ENCODE results near the gene BTF3.
A peak's percentile ranks its signal among the peaks of the same experiment; 100 is the strongest.
"Not testable (repeated sequence)": the region's sequence is repeated elsewhere in the genome, so short reads cannot be mapped to it uniquely, and the experiment has no call there.

The BTF3 gene

DNA sequence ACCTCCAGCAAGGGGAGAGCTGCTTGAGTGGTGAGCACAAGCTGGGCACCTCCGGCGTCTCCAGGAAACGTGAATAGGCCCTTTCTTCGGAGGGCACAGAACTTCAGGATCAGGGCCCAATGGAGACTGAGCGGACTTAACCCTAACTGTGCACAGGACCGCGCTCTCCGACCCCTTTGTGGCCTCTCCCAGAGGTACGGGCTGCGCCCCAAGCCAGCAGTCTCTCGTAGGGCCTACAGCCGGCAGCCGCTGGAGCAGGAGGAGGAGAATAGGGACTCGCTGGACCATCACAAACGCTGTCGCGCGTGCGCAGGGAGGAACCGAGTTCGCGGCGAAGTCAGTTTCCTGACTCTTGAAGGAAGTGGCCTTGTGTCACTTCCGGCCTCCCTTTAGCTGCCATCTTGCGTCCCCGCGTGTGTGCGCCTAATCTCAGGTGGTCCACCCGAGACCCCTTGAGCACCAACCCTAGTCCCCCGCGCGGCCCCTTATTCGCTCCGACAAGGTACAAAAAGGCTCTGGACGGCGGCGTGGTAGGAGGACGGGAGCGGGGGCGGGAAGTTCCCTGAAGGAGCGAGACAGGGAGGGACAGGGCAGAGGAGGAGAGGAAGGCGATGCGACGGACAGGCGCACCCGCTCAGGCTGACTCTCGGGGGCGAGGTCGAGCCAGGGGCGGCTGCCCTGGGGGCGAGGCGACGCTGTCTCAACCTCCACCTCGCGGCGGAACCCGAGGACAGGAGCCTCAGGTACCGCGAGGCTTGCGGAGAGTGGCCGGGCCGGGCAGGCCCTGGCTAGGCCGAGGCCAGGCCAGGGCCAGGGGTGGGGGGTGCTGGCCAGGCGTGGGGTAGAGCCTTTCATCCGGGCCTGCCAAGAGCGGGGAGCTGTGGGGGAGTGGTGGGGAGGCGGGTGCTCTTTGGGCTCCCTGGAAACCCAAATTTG lies at the start of gene BTF3:
BTF3 (plus strand) TSS at position 386 of the 936 bp plus-strand sequence; CDS start at position 612, 226 bp downstream.
- peak; percentile 93 for DNase-seq (ENCODE audit: low read depth)

DNA sequence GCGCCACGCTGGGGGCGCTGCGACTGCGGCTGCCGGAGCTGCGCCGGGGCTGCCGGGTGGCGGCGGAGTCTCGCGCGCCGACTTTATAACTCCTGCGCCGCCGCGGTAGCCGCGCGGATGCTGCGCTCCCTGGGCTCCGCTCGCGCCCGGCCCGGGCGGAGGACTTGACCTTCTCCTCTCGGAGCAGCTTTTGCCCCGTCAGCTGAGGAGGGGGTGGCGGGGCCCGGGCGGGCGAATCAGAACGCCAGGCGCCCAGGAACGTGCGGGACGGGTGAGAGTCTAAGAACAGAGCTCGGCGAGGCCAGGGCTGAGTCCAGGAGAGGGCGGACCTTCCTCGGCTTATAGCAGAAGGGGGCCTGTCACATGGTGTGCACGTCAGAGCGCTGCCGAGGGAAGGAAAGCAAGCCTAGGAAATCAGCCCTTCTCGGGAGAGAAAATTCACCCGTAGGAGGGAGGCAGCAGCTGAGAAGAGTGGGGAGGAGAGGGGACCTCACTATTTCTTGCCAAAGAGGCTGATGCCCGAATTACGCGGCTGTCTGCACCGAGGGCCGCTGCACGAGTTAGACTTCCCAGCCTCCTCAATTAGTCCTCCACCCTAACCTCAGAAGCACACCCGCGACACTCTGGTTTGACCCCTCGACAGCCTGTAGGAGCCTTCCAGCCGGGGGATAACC lies 49.6 kb upstream of the BTF3 start, which contains the start of gene FOXD1:
FOXD1 (minus strand) TSS at position 315 of the 674 bp plus-strand sequence. CDS start 415 bp downstream, outside the sequence.
- DNase-seq (ENCODE audit: low read depth) = peak; percentile 90

DNA sequence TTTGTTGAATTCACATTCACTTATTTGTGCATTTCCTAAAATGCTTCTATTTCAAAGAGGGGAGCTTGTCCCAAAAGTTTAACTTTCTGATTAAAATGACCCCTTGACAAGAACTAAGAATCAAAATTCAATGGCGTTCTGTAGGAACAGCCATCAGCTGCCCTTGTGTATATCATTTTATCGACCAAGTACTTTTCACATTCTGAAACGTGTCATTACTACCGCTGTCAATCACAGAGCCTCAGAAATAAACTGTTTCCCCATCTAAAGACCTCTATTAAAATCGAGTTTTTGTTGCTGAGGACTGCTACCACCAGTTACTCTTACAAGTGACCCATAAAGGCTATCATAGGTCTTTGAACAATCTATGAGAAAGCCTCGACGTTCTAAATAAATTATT lies 48.1 kb upstream of the BTF3 start:
- no peak for DNase-seq (ENCODE audit: low read depth)

DNA sequence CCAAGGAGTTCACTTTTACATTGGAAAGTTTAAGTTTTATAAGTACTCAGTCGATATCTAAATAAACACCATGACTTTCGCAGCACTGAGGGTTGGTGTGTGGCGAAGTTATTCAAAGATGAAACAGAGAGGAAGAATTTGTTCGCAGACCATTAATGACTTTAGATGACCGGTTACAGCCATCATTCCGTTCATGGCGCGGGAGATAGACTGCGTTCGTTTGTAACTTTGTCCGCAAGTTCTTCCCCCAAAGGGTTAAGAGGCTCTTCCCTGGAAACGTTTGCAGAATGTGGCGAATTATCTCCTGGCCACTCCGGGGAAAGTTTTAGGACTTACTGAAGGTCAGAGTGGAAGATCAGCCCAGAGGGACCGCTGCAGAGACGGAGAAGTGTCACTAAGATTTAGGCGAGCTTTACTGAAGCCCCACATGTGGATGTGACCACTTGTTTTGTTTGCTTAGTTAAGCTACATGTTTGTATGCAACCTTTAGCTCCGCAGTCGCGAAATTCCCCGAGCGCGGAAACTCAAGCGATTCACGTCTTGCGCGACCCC lies 47.5 kb upstream of the BTF3 start:
- DNase-seq (ENCODE audit: low read depth) = no peak

DNA sequence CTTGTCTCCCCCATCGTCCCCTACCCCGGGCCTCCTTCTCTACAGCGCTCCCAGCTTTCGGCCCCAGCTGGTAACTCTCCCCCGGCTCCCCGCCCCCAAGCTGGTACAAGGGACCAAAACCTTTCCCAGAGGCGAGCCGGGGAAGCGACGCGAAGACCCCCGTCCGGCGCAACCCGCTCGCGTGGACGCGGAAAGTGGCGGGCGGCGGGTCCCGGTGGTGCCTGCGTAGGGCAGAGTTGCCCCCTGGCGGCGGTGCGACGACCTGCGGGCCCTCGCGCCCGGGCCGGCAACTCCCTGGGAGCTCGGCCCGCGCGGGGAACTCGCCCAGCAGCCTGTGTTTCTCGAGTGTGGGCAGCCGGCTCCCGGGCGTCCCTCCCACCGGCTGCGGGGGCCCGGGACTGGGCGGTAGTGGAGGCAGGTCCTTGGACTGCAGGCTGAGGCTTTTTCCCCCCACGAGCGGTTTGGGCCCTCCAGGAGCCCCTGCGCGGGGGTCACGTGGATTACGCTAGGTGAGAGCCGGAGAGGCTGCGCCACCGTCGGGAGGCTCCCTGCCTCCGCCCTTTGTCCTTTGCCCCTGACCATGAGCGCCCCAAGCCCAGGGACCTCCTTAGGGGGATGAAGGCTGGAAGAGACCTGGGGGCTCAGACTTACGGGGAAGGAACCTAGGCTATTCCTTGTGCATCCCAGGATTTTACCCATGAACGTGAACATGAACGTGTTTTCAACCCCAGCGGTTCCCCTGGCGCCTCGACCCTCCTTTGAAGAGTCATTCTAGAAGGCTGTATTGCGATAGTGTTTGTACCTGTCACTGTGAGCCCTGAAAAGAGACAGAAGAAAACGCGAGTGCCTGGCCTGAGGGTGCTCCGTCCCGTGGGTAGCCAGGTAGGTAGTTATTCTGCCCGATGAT lies 46.8 kb upstream of the BTF3 start:
- no peak for DNase-seq (ENCODE audit: low read depth)

DNA sequence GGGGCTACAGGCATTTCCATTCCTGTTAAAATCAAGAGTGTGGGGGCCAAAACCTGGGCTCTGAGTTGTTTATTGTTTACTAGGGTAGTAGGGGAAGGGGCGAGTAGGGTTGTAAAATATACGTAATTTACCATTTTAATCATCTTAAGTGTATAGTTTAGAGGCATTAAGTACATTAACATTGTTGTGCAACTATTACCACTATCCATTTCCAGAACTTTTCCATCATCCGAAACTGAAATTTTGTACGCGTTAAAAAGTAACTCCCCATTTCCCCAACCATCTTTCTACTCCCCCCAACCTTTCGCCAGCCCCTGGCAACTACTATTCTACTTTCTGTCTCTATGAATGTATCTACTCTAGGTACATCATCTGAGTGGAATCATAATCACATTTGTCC lies 46.0 kb upstream of the BTF3 start:
- DNase-seq (ENCODE audit: low read depth) = no peak

DNA sequence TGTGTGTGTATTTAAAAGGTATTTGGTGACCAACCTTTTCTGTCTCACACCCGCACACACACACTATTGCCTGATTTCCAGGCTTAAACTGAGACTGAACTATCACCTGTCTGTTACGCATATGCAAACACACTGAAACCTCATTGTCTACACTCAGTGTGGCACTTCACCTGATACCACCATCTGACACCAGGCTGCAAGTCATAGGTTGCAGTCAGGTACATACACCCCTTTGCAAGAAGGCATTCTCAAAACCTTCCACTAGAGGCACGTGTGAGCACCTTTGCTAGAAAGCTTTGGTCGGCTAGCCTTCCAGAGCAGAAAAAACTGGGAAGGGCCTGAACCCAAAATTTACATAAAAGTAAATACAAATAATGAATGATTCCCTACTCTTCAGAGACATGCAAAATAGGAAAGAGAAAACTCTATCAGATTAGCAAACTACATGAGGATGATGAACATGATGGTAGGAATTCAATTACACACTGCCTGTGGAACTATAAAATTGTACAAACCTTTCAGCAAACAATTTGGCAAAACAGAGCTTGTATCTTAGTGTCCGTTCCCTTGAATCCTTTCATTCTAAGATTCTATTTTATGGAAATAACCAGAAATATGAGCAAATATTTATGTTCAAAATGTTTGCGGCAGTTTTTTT lies 43.7 kb upstream of the BTF3 start:
- DNase-seq (ENCODE audit: low read depth) = no peak

DNA sequence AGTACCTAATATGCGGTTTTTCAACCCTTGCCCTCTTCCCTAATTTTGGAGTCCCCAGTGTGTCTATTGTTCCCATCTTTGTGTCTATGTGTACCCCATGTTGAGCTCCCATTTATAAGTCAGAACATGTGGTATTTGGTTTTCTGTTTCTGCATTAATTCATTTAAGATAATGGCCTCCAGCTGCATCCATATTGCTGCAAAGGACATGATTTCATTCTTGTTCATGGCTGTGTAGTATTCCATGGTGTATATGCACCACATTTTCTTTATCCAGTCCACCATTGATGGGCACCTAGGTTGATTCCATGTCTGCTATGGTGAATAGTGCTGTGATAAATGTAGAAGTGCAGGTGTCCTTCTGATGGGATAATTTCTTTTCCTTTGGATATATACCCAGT lies 41.8 kb upstream of the BTF3 start:
- not testable (repeated sequence) for DNase-seq (ENCODE audit: low read depth)

DNA sequence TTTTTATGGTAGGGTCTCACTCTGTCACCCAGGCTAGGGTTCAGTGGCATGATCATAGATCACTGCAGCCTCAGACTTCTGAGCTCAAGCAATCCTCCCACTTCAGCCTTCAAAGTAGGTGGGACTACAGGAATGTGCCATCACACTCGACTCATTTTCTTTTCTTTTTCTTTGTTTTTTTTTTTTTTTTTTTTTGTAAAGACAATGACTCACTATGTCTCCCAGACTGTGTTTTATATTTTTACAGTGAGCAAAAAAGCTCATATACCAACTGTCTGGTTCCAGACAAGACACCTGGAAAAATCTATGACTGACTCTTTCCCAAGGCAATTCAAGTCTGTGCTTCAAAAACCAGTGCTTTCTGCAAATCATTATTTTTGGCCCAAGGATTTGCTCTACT lies 38.9 kb upstream of the BTF3 start:
- no peak for DNase-seq (ENCODE audit: low read depth)

DNA sequence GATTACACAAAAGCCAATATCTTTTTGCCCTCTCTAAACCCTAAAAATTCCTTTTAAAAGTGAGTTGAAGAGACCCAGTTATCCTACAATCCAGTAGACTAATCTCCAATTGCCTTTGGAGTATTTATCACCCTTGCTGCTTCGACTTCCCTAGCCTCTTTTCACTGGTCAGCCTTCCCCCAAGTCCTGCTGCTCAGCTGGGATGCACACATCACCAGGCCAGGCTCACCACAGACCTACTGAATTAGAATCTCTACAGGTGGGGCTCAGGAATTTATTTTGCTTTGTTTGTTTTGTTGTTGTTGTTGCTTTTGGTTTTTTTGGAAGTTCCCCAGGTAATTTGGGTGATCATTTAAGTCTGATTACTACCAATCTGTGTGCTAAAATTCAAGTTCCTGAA lies 38.1 kb upstream of the BTF3 start:
- no peak for DNase-seq (ENCODE audit: low read depth)

DNA sequence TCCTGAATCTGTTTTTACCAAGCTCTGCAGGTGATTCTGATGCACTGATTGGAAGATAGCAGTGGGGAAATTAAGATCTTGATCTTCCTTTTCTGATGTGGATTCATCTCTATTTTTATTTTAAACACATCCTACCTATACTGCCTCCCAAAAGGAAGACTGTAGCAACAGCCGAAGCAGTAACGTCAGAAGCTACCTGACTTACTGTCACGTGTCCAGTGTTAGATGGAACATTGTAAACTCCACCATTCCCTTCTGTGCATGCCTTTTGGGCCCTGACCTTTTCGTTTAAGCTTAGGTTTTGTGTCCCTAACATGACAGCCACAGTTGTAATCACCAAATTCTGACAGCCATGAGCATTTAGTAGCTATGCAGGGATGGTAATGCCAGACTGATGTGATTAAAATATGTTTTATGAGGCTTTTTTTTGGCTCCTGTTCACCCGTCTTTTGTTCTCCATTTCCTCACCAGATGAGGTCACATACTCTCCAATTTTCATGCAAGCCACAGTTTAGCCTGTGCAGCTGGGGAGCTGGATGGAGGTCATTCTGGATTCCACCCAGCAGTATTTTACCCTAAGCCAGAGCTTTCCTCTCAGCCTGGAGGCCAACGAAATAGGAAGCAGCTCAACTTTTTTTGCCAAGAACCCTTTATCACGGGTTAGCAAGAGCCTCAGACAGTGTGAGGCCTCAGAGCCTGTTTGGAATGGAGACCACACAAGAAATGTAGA lies 34.1 kb upstream of the BTF3 start:
- peak; percentile 83 for DNase-seq (ENCODE audit: low read depth)

DNA sequence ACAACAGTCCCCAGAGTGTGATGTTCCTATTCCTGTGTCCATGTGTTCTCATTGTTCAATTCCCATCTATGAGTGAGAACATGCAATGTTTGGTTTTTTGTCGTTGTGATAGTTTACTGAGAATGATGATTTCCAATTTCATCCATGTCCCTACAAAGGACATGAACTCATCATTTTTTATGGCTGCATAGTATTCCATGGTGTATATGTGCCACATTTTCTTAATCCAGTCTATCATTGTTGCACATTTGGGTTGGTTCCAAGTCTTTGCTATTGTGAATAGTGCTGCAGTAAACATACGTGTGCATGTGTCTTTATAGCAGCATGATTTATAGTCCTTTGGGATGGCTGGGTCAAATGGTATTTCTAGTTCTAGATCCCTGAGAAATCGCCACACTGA lies 29.6 kb upstream of the BTF3 start:
- not testable (repeated sequence) for DNase-seq (ENCODE audit: low read depth)

DNA sequence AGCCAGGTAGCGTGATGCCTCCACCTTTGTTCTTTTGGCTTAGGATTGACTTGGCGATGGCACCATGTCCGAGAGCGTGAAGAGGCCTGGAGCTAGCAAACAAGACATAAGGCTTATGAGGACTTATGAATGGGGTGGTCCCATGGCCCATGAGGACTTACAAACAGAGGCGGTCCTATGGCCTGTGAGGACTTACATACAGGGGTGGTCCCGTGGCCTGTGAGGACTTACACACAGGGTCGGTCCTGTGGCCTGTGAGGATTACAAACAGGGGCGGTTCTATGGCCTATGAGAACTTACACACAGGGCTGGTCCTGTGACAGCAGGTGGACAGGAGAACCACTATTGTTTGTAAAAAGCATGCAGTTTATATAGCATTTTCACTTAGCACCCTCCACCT lies 28.4 kb upstream of the BTF3 start:
- no peak for DNase-seq (ENCODE audit: low read depth)

DNA sequence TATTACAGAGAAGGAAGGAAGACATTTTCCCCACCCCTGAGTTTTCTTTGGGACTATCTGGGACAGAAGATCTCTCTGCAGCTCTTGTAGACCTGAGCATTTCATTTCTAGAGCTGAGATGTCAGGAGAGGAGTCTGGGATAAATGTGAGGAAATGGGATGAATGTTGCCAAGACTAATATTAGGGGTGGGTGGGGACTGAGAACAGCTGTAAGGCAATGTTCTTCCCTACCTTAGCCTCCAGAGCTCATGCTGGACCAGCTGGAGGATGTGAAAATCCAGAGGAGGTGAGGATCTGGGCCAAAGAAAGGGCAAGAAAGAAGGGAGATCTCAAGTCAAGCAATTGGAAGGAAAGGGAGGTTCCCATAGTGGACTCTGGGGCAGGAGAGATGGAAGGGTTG lies 26.6 kb upstream of the BTF3 start:
- no peak for DNase-seq (ENCODE audit: low read depth)

DNA sequence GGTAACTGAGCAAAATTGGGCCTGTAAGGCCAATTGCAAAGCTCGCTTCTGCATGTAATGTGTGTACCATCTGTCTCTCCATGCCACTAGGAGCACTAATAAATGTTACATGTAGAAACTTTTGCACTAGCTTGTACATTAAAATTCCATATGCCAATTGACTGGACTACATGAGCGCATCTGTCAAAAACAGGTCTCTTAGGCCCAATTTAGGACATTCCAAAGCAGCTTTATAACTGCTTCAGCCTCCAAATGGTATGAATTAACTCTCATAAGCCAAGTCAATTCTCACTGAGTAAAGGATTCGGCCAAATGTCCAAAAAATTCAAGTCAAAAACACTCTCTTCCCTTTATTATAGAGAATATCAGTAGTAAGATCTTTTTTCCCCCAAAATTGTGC lies 26.1 kb upstream of the BTF3 start:
- no peak for DNase-seq (ENCODE audit: low read depth)

DNA sequence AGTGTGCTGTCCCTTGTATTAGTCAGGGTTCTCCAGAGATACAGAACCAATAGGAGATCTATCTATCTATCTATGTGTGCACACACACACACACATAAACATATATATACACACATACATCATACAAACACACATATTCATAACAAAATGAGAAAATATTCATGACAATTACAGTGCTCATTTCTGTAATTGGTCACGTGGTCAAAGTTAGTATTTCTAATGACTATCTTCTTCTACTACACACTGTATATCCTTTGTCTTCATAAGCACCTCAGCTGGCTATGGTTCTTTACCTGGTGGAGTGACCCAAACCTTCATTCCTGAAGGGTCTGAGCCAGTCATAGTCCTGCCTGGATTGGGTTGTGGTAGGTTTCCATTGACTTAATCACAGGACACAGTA lies 17.7 kb upstream of the BTF3 start:
- DNase-seq (ENCODE audit: low read depth) = no peak

DNA sequence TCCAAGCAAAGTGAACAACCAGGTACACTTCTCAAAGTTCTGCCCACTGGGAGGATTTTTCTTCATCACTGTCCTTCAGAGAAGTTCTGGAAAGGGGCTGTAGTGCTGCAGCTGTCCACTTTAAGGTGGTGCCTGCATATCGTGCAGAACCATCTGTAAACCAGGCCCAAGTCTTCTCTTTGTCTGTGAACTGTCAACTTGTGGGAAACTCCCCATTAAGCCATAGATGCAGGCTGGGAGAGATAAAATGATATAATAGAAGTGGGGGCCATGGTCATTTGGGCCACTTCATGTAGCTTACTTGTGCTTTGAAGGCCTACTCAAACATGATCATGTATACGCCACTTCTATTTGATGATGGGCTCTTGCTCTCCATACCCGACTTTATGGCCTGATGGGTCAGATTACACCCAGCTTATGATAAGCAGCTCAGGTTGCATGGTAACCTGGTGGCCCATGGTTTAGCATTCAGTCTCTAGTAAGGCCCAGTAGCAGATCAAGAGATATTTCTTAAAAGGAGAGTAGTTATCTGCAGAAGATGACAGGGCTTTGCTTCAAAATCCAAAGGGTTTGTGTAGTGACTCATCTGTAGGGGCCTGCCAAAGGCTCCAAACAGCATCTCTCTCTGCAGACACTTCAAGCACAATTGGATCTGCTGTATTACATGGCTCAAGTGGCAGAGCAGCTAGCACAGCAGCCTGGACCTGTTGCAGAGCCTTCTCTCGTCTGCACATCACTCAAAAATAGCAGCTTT lies 15.7 kb upstream of the BTF3 start:
- peak; percentile 27 for DNase-seq (ENCODE audit: low read depth)

DNA sequence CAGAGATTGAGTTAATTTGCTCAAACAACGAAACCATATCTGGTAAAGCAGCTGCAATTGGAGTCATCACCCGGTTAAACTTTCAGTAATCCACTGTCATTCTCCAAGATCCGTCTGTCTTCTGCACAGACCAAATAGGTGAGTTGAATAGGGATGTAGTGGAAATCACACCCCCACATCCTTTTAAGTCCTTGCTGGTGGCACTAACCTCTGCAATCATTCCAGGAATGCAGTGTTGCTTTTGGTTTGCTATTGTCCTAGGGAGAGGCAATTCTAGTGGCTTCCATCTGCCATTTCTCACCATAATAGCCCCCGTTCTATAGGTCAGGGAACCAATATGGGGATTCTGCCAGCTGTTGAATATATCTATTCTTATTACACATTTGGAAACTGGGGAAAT lies 14.6 kb upstream of the BTF3 start:
- DNase-seq (ENCODE audit: low read depth) = no peak

DNA sequence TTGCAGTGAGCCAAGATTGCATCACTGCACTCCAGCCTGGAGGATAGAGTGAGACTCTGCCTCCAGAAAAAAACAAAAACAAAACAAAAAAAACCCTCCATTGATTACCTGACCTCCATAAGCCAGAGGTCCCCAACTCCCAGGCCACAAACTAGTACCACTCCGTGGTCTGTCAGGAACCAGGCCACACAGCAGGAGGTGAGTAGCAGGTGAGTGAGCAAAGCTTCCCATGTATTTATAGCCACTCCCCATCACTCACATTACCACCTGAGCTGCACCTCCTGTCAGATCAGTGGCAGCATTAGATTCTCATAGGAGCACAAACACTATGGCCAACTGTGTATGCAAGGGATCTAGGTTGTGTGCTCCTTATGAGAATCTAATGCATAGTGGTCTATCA lies 13.7 kb upstream of the BTF3 start:
- no peak for DNase-seq (ENCODE audit: low read depth)

DNA sequence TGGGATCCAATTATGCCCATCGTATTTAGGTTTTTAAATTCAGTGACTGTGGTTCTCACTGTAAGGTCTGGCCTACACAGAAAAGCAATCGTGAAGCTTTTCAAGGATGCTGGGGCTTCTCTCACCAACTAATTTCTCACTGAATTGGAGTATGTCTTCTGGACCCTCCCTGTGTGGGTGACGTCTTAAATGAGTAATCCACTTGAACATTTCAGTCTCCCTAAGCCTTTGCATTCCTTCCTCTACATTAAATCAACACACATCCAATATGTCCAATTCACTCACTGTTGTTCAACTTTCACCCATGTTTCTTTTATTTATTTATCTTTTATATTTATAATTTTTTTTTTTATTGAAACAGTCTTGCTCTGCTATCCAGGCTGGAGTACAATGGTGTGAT lies 12.5 kb upstream of the BTF3 start:
- DNase-seq (ENCODE audit: low read depth) = no peak

Measured in GM04504 (cell line).